ENCODE data around the gene POLH. TPM values are rescaled to one million over a fixed set of nuclear protein-coding genes. Genes with fewer than 3 reads are reported as not detected.

The POLH gene
- total RNA-seq, 4 donors from 2014 or later, result 4.6 to 16.3 (median 7.4) TPM

DNA sequence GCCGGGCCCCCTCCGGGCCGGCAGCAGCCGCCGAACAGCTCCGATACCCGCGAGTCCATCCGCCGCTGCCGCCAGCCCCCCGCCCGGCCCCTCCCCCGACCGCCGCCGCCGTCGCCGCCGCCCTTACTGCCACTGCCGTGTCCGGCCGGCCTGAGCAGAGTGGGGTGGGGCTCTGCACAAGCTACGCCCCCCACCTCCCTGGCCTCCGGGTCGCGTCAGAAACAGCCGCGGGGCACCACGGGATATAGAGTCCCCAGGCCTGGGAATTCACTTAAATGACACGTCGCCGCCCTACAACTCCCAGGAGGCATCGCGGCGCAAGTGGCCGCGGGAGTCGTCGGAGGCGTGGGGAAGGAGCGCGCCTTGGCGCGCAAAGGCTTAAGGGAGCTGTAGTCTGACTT is 53.1 kb downstream of the POLH start, which contains the start of gene GTPBP2:
Gene GTPBP2 (minus strand): TSS at position 161 of the 401 bp plus-strand sequence. CDS start 102 bp downstream, at position 59.
- TF ChIP-seq, protein P1, sequence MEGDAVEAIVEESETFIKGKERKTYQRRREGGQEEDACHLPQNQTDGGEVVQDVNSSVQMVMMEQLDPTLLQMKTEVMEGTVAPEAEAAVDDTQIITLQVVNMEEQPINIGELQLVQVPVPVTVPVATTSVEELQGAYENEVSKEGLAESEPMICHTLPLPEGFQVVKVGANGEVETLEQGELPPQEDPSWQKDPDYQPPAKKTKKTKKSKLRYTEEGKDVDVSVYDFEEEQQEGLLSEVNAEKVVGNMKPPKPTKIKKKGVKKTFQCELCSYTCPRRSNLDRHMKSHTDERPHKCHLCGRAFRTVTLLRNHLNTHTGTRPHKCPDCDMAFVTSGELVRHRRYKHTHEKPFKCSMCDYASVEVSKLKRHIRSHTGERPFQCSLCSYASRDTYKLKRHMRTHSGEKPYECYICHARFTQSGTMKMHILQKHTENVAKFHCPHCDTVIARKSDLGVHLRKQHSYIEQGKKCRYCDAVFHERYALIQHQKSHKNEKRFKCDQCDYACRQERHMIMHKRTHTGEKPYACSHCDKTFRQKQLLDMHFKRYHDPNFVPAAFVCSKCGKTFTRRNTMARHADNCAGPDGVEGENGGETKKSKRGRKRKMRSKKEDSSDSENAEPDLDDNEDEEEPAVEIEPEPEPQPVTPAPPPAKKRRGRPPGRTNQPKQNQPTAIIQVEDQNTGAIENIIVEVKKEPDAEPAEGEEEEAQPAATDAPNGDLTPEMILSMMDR (IDR thresholded peaks at IDR 0.05; ENCODE audit: low read depth), result no peak

DNA sequence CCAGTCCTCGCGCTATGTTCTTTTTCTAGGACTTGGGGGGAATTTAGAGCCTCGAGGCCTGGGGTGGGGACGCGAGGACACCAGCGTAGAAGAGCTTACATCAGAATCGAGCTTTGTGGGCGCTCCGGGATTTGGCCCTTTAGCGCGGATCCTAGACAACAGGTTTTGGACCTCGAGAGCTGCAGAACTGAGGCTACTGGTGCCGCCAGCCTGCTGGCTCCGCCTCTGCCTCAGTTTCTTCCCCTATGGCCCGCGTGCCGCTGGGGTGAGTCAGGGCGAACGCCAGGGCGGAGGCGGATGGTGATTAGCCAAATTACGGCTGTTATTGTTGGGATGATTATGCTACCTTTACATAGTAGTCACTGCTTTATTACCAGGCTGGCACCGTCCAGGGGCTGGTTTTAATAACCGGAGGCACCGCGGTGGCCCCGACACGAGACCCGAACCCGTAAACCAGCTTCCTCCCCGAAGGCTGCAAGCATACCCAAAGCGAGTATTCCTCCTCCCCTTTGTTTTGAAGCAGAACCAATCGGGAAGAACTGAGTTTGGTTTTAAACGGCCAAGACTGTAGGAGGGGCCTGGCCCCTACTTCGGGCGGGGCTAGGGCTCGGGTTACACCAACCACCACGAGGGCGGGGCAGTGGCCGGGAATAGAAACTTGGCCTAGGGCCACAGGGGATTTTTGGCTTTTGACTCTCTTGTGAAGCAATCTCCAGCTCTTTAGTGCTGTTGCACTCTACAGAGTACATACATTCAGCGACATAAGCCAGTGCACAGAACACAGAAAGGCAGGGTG is 53.7 kb downstream of the POLH start:
- TF ChIP-seq, protein P1 (IDR thresholded peaks at IDR 0.05; ENCODE audit: low read depth), result no peak

DNA sequence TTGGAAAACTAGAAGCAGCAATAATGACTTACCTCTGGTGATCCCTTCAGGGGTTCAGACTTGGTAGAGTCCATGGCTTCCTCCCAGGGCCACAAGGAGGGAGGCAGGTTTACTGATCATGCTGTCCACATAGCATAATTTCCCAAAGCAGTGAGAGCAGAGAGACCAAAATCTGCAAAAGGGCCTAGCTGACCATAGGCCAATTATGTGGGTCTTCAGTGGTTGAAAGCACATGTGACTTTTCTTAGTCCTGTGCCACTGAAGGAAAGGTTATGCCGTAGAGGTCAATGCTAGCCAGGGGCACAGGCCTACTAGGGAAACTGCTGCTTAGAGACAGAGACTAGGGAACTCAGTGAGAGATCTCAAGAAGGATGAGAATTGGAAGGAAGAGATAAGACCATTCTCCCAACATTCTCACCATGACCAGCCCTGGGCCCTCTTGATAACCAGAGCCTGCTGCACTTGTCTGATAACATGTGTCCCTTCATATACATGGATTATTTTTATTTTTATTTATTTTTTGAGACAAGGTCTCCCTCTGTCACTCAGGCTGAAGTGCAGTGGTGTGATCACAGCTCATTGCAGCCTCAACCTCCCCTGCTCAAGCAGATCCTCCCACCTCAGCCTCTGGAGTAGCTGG is 55.1 kb downstream of the POLH start:
- TF ChIP-seq, protein P1 (IDR thresholded peaks at IDR 0.05; ENCODE audit: low read depth), result no peak

DNA sequence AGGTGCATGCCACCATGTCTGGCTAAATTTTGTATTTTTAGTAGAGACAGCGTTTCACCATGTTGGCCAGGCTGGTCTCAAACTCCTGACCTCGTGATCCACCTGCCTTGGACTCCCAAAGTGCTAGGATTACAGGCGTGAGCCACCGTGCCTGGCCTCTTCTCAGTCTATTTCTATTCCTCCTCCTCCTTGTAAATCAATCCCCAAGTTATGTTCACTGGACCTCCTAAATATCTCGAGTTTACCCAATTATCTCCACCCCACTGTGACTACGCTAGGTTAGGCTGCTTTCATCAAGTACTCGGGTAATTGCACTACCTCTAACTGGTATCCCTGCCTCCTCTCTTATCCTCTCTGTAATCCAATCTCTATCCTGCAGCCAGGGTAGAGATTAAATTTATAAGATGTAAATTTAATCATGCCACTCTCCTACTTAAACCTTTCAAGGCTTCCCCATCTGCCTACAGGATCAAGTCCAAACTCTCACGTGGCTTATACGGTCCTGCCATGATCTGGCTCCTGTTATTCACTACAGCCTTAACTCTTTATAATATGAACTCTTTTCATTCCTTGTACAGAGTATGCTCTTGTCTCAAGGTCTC is 58.8 kb downstream of the POLH start:
- TF ChIP-seq, protein P1 (IDR thresholded peaks at IDR 0.05; ENCODE audit: low read depth), result no peak

DNA sequence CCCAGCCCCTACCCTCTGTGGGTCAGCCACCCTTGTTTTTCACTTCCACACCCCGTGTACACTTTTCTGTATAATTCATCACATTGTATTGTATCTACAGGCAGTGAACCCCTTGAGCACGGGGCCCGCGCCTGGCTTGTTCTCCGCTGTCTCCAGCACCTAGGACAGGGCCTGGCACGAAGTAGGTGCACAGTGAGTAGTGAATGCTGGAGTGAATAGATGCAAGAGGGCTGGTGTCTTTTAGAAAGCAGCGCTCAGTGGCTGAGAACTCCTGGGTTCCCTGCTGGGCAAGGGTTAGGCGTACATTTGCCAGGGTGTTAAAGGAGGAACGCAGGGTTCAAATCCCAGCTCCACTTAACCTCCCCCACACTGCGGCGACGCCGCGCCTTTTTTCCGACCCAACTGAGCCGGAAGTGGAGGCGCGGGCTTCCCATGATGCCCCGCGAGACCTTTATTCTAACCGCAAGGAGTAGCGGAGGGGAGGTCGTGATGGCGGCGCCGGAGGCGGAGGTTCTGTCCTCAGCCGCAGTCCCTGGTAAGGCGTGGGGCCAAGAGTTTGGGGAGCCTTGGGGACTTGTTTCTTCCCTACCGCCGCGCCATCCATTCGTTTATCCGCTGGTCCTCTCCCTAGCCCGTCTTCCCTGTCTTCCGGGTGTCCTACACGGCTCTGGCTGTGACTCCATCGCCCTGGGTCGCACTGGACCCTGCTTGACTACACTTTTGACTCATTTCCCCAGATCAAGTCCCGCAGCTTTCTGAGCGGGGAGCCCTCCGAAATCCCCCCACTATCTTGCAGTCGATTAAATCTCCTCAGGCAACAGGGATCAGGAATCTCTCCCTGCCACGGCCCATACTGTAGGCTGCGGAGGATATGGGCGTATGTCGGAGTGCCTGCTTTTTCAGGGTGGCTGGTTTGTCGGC is 59.7 kb downstream of the POLH start, which contains the start of gene MAD2L1BP:
Gene MAD2L1BP (plus strand): TSS at position 454 of the 921 bp plus-strand sequence. CDS start 36 bp downstream, at position 490.
- TF ChIP-seq, protein P1 (IDR thresholded peaks at IDR 0.05; ENCODE audit: low read depth), result no peak

DNA sequence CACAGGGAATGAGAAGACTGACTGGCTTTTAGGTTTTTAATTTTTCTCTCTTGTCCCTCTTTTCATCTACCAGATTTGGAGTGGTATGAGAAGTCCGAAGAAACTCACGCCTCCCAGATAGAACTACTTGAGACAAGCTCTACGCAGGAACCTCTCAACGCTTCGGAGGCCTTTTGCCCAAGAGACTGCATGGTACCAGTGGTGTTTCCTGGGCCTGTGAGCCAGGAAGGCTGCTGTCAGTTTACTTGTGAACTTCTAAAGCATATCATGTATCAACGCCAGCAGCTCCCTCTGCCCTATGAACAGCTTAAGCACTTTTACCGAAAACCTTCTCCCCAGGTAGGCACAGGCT is 60.3 kb downstream of the POLH start:
- TF ChIP-seq, protein P1 (IDR thresholded peaks at IDR 0.05; ENCODE audit: low read depth), result no peak
